ENCODE measurements around the gene GPR132.

Gene GPR132

DNA sequence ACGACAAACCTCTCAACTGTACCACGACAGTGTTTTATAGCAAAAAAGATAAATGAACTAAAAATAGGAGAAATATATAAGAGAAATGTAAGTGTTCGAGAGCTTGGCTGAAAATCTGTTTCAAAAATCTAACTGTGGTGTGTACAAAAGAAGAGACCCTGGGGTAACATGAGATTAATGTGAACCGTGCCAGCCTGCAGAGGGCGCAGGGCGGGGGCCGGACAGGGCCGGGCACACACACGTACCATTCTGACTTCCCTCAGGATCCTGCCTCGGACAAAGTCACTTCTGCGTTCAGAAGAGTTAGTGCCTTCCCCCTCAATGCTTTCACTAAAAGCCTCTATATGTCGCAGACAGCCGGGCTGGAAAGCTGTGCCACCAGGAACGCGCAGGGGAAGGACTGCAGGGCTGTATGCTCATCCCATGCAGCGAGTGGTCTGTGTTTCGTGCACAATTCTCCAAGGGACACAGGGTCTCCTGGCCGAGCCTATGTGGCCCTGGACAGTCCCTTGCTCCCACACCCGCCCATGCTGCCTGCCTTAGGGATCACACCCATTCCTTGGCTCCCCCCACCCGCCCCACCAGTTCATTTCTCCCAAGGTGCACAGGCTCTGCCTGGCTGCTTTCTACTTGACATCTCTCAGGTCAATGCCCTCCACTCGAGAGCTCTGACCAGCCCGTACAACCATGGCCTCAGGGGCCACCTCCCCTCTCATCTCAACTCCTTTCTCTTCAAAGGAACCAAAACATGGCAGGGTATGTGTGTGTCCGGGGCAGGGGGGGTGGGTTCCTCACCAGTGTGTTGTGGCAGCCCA lies 52.9 kb downstream of the GPR132 start:
- H3K9me3 ChIP-seq (replicated peaks; ENCODE audit: insufficient read depth, low read length), result no peaks in the 10 kb centered on the region
- TF ChIP-seq, protein P1, sequence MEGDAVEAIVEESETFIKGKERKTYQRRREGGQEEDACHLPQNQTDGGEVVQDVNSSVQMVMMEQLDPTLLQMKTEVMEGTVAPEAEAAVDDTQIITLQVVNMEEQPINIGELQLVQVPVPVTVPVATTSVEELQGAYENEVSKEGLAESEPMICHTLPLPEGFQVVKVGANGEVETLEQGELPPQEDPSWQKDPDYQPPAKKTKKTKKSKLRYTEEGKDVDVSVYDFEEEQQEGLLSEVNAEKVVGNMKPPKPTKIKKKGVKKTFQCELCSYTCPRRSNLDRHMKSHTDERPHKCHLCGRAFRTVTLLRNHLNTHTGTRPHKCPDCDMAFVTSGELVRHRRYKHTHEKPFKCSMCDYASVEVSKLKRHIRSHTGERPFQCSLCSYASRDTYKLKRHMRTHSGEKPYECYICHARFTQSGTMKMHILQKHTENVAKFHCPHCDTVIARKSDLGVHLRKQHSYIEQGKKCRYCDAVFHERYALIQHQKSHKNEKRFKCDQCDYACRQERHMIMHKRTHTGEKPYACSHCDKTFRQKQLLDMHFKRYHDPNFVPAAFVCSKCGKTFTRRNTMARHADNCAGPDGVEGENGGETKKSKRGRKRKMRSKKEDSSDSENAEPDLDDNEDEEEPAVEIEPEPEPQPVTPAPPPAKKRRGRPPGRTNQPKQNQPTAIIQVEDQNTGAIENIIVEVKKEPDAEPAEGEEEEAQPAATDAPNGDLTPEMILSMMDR (IDR thresholded peaks at IDR 0.05; ENCODE audit: low read length), result no peak
- TF ChIP-seq EZH2 (optimal IDR thresholded peaks at IDR 0.05; ENCODE audit: low read depth, low read length) (no peak), EZH2phosphoT487 (IDR thresholded peaks at IDR 0.05; ENCODE audit: low read length) (no peak)
- H3K9me2 ChIP-seq (replicated peaks; ENCODE audit: insufficient read depth, low read length), result no peaks in the 10 kb centered on the region
- no peaks in the 10 kb centered on the region for H3K27me3 ChIP-seq (replicated peaks; ENCODE audit: insufficient read depth, low read length)
- H3K4me1 ChIP-seq (ENCODE audit: low read length), result no peaks in the 10 kb centered on the region
- peaks cover 77% of the 10 kb centered on the region for H3K79me2 ChIP-seq (ENCODE audit: low read length)
- H3K4me3 ChIP-seq (ENCODE audit: low read length), result no peak overlapping the region
- no peaks in the 10 kb centered on the region; the same call in 1 of the 2 replicates for H3K36me3 ChIP-seq (replicated peaks; ENCODE audit: insufficient read depth, low read length)
- H3K4me2 ChIP-seq (ENCODE audit: low read depth, low read length), result no peak overlapping the region
- no peak overlapping the region for H3K9ac ChIP-seq (ENCODE audit: low read length)
- H3K27ac ChIP-seq (ENCODE audit: low read length), result no peak overlapping the region
- no peaks in the 10 kb centered on the region for H3F3A ChIP-seq (ENCODE audit: insufficient read depth, low read length)
- peaks cover 36% of the 10 kb centered on the region for H4K20me1 ChIP-seq (ENCODE audit: insufficient read depth, low read length)
- no peak overlapping the region for H2AFZ ChIP-seq (ENCODE audit: low read length)
- DNase-seq, result no peak

DNA sequence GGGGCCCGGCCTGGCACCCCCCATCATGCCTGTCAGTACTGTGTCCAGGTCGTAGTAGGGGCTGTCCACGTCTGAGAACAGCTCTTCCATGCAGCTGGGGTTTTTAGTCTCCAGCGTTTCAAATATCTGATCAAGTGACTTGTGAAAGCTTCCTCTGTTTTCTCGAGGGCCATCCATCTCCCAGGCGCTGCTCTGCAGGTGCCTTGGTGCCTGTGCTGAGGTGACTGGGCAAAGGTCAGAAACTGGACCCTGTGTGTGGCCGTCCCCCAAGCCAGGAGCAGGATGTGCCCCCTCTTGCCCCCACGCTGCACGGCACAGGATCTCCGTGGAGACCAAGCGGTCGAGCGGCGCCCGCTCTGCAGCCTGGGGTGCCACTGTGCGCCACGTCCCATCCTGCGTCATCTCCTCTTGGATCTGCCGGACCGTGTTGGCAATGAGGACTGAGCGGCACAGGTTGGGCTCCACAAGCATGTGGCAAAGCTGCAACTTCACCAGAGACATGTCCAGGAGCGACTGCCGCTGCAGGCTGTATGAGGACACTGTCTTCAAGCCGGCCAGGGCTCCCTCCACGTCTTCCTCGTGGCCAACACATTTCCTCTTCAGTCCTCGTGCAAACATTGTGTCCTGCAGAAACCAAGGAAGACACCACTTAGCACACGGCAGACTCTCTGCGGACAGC lies 53.8 kb downstream of the GPR132 start:
- H3K36me3 ChIP-seq (replicated peaks; ENCODE audit: insufficient read depth, low read length), result no peaks in the 10 kb centered on the region; the same call in 1 of the 2 replicates
- no peaks in the 10 kb centered on the region for H3K27me3 ChIP-seq (replicated peaks; ENCODE audit: insufficient read depth, low read length)
- peaks cover 68% of the 10 kb centered on the region for H3K79me2 ChIP-seq (ENCODE audit: low read length)
- no peak overlapping the region for H3K27ac ChIP-seq (ENCODE audit: low read length)
- H4K20me1 ChIP-seq (ENCODE audit: insufficient read depth, low read length), result peaks cover 30% of the 10 kb centered on the region
- no peak overlapping the region for H3K9ac ChIP-seq (ENCODE audit: low read length)
- no peaks in the 10 kb centered on the region for H3K9me3 ChIP-seq (replicated peaks; ENCODE audit: insufficient read depth, low read length)
- H2AFZ ChIP-seq (ENCODE audit: low read length), result no peak overlapping the region
- TF ChIP-seq, protein P1 (IDR thresholded peaks at IDR 0.05; ENCODE audit: low read length), result no peak
- TF ChIP-seq EZH2 (optimal IDR thresholded peaks at IDR 0.05; ENCODE audit: low read depth, low read length) (no peak), EZH2phosphoT487 (IDR thresholded peaks at IDR 0.05; ENCODE audit: low read length) (no peak)
- no peak for DNase-seq
- H3K9me2 ChIP-seq (replicated peaks; ENCODE audit: insufficient read depth, low read length), result no peaks in the 10 kb centered on the region
- H3K4me3 ChIP-seq (ENCODE audit: low read length), result no peak overlapping the region
- no peaks in the 10 kb centered on the region for H3K4me1 ChIP-seq (ENCODE audit: low read length)
- H3F3A ChIP-seq (ENCODE audit: insufficient read depth, low read length), result no peaks in the 10 kb centered on the region
- no peak overlapping the region for H3K4me2 ChIP-seq (ENCODE audit: low read depth, low read length)

DNA sequence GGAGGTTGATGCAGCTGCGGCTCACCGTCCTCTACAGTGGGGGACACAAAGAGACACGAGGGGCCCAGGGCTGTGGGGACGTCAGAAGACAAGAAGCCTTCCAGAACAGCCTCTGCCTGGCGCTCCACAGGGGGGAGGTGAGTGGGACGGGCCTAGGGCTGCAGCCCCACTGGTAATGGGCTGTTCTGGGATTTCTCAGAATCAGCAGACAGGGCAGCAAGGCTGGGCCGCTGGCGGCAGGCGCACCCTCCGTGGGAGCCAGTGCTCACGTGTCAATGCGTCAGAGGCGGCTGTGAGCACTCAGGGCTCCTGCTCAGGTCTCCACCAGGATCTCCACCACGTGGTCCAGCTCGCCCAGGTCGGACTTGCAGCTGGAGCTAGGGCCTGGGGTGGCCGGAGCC lies 54.3 kb downstream of the GPR132 start:
- Histone ChIP-seq H4K20me1 (ENCODE audit: insufficient read depth, low read length) (peaks cover 25% of the 10 kb centered on the region), H3K4me2 (ENCODE audit: low read depth, low read length) (no peak overlapping the region), H3K27me3 (replicated peaks; ENCODE audit: insufficient read depth, low read length) (no peaks in the 10 kb centered on the region), H3K9me3 (replicated peaks; ENCODE audit: insufficient read depth, low read length) (no peaks in the 10 kb centered on the region), H3K4me1 (ENCODE audit: low read length) (no peaks in the 10 kb centered on the region), H3K4me3 (ENCODE audit: low read length) (no peak overlapping the region), H3K9ac (ENCODE audit: low read length) (no peak overlapping the region), H3K9me2 (replicated peaks; ENCODE audit: insufficient read depth, low read length) (no peaks in the 10 kb centered on the region), H3K36me3 (replicated peaks; ENCODE audit: insufficient read depth, low read length) (no peaks in the 10 kb centered on the region; the same call in 1 of the 2 replicates), H3F3A (ENCODE audit: insufficient read depth, low read length) (no peaks in the 10 kb centered on the region), H2AFZ (ENCODE audit: low read length) (no peak overlapping the region), H3K27ac (ENCODE audit: low read length) (no peak overlapping the region), H3K79me2 (ENCODE audit: low read length) (peaks cover 62% of the 10 kb centered on the region)
- DNase-seq, result no peak
- no peak for TF ChIP-seq EZH2phosphoT487 (IDR thresholded peaks at IDR 0.05; ENCODE audit: low read length)
- TF ChIP-seq EZH2 (optimal IDR thresholded peaks at IDR 0.05; ENCODE audit: low read depth, low read length), result no peak
- TF ChIP-seq, protein P1 (IDR thresholded peaks at IDR 0.05; ENCODE audit: low read length), result no peak
